ENCODE data around the gene SRSF5. TPM values are rescaled to one million over a fixed set of nuclear protein-coding genes. Genes with fewer than 3 reads are reported as not detected.

Gene SRSF5
- total and polyA plus RNA-seq, 2 of the 8 experiments (the other 6 are each of a cell fraction or from before 2014, with no cell fraction given), result 101 to 238 TPM

DNA sequence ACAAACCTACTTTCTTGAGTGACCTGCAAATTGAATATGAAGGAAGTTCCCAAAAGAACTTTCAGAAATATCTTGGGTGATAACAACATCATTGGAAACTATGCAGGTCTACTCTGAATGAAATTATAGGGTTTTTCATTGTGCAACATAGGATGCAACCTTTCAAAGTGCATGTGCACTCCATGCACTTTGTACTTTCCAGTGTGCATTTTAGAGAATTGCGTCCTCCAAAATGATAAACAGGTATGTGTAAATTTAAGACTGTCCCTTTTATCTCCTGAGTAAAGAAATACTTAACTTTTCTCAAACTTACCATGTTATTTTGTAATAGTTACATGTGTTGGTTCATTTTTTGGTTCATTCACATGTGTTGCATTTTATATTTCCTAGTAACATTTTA is 13.2 kb downstream of the SRSF5 start:
- H3K56ac ChIP-seq (replicated peaks; ENCODE audit: insufficient read length, low read depth, low read length), result no peak overlapping the region
- no peak overlapping the region for H3K27ac ChIP-seq (ENCODE audit: low read depth, low read length)
- no peaks in the 10 kb centered on the region for H3K27me3 ChIP-seq (replicated peaks in 1 of 4; ENCODE audit: control insufficient read depth in 3 of 4, extremely low read depth in 1 of 4, insufficient read depth in 3 of 4, low read length in 3 of 4)
- no peak overlapping the region for H4K91ac ChIP-seq (replicated peaks; ENCODE audit: insufficient read length, low read length)
- CTCF ChIA-PET (ENCODE audit: partially characterized antibody), result interaction anchor here (0.6 to 0.9 kb wide), 2 partner anchors 304 to 537 kb away, joined by 3 read pairs; no protein-coding TSS in a partner anchor
- no peak overlapping the region for H2BK20ac ChIP-seq (ENCODE audit: low read length)
- H3K36me3 ChIP-seq (ENCODE audit: control insufficient read depth in 2 of 4, insufficient read depth in 4 of 4, low read length in 3 of 4), result peaks cover 11 to 45% (median 27%) of the 10 kb centered on the region in 4 experiments; a peak in 7 of 8 replicates
- no peak overlapping the region for H3K4me3 ChIP-seq (ENCODE audit: extremely low read depth in 1 of 4, insufficient read depth in 2 of 4, low read depth in 3 of 4, low read length in 4 of 4)
- no peaks in the 10 kb centered on the region; the same call in 1 of the 2 replicates for H3K79me1 ChIP-seq (ENCODE audit: low read depth, low read length)
- H3K79me2 ChIP-seq (ENCODE audit: control insufficient read depth in 1 of 2, insufficient read depth in 2 of 2, low read length in 2 of 2), result peaks cover 0 to 3% of the 10 kb centered on the region in 2 experiments; a peak in 1 of 4 replicates
- peaks cover 1 to 9% of the 10 kb centered on the region in 2 experiments for H4K20me1 ChIP-seq (replicated peaks in 1 of 2; ENCODE audit: control insufficient read depth in 1 of 2, insufficient read depth in 2 of 2, low read length in 2 of 2)
- no peak overlapping the region for H4K8ac ChIP-seq (ENCODE audit: extremely low read depth, insufficient read depth, low read length)
- H2BK15ac ChIP-seq (ENCODE audit: low read length), result no peak overlapping the region
- H3K9ac ChIP-seq (replicated peaks in 1 of 4; ENCODE audit: extremely low read depth in 1 of 4, low read depth in 3 of 4, low read length in 3 of 4), result no peak overlapping the region
- no peaks in the 10 kb centered on the region; the same call in 1 of the 2 replicates for H3K23me2 ChIP-seq (ENCODE audit: low read depth, low read length)
- H3K14ac ChIP-seq (ENCODE audit: insufficient read length), result no peak overlapping the region
- H2AFZ ChIP-seq (ENCODE audit: low read length), result no peak overlapping the region
- no peaks in the 10 kb centered on the region for H3K4me1 ChIP-seq (replicated peaks in 1 of 4; ENCODE audit: control insufficient read depth in 3 of 4, insufficient read depth in 4 of 4, low read length in 3 of 4)
- no peak overlapping the region for H2BK120ac ChIP-seq (replicated peaks; ENCODE audit: low read depth, low read length)
- 90% methylated on average over 1 of the region's 1 CpG; no CpG with 5 or more reads in 1 of the 2 experiments for WGBS, 2 experiments (ENCODE audit: extremely low coverage in 1 of 2, insufficient coverage in 1 of 2, insufficient read length in 1 of 2, insufficient replicate concordance in 2 of 2, low coverage in 1 of 2, low lambda C conversion rate in 2 of 2, missing lambda C conversion rate in 1 of 2)
- POLR2A ChIA-PET (ENCODE audit: partially characterized antibody), result interaction anchor here (1.3 to 2.6 kb wide), 3 partner anchors 9 to 17 kb away, joined by 3 to 26 read pairs (median 4); partner anchors contain the start of genes SLC10A1 and SRSF5
- H3K9me3 ChIP-seq (ENCODE audit: insufficient read depth in 2 of 2, low read depth in 1 of 2, low read length in 1 of 2), result no peaks in the 10 kb centered on the region
- no peak overlapping the region for H3K4me2 ChIP-seq (ENCODE audit: insufficient read depth in 1 of 2, low read depth in 2 of 2, low read length in 2 of 2)
- H3K4ac ChIP-seq (replicated peaks; ENCODE audit: insufficient read length, low read depth, low read length), result no peak overlapping the region
- H2BK12ac ChIP-seq (ENCODE audit: low read depth, low read length), result no peak overlapping the region
- no peak overlapping the region for H4K5ac ChIP-seq (ENCODE audit: insufficient read length, low read depth, low read length)
- no peak overlapping the region for H3K23ac ChIP-seq (ENCODE audit: insufficient read length)
- FAIRE-seq, result no peak
- DNase-seq (ENCODE audit: low read depth in 1 of 2, low spot score in 2 of 2), result no peak
- no peak overlapping the region for H2AK5ac ChIP-seq (ENCODE audit: low read depth, low read length)
- H2BK5ac ChIP-seq (ENCODE audit: low read depth, low read length), result no peak overlapping the region
- H3K18ac ChIP-seq (ENCODE audit: extremely low read depth, low read length), result no peak overlapping the region
- TF ChIP-seq, protein P1, sequence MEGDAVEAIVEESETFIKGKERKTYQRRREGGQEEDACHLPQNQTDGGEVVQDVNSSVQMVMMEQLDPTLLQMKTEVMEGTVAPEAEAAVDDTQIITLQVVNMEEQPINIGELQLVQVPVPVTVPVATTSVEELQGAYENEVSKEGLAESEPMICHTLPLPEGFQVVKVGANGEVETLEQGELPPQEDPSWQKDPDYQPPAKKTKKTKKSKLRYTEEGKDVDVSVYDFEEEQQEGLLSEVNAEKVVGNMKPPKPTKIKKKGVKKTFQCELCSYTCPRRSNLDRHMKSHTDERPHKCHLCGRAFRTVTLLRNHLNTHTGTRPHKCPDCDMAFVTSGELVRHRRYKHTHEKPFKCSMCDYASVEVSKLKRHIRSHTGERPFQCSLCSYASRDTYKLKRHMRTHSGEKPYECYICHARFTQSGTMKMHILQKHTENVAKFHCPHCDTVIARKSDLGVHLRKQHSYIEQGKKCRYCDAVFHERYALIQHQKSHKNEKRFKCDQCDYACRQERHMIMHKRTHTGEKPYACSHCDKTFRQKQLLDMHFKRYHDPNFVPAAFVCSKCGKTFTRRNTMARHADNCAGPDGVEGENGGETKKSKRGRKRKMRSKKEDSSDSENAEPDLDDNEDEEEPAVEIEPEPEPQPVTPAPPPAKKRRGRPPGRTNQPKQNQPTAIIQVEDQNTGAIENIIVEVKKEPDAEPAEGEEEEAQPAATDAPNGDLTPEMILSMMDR (IDR thresholded peaks at IDR 0.05; ENCODE audit: control extremely low read depth in 1 of 3, insufficient read depth in 1 of 3, low read depth in 1 of 3, low read length in 3 of 3), result no peak

Data from H1 (cell line).